Left renal pelvis (tissue), 4 donors: ENCODE results near the gene KLLN. TPM values are rescaled to one million over a fixed set of nuclear protein-coding genes. Genes with fewer than 3 reads are reported as not detected.
"Not testable (repeated sequence)": the region's sequence is repeated elsewhere in the genome, so short reads cannot be mapped to it uniquely, and the experiment has no call there.

Source experiments
- DNase-seq, 4 donors: peaks; one replicate each; pipeline ENCODE4 v3.0.0-alpha.2; 2013; ENCODE audit warnings: low read depth in 4 of 4, low spot score in 3 of 4
- polyA plus RNA-seq, 4 donors: library from polyadenylated mRNA; unstranded; fragments of 120-200 nt; gene quantifications; one replicate each; pipeline ENCODE4 v1.2.1, GENCODE V29; 2013; ENCODE audit not compliant: insufficient read length in 4 of 4

The KLLN gene, protein sequence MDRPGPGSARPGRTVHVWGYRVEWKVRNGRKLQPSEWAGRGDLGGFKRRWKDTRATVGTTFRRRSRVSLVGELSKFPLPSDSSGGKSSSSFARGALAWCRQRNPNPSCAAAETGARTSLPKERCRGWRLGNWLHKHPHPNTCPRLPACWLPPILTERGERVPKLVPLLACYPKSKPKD
- 1 to 10 TPM in 3 of 4 donors, under 1 TPM in 1; 0.48 to 1.9 (median 1.4) TPM for polyA plus RNA-seq

DNA sequence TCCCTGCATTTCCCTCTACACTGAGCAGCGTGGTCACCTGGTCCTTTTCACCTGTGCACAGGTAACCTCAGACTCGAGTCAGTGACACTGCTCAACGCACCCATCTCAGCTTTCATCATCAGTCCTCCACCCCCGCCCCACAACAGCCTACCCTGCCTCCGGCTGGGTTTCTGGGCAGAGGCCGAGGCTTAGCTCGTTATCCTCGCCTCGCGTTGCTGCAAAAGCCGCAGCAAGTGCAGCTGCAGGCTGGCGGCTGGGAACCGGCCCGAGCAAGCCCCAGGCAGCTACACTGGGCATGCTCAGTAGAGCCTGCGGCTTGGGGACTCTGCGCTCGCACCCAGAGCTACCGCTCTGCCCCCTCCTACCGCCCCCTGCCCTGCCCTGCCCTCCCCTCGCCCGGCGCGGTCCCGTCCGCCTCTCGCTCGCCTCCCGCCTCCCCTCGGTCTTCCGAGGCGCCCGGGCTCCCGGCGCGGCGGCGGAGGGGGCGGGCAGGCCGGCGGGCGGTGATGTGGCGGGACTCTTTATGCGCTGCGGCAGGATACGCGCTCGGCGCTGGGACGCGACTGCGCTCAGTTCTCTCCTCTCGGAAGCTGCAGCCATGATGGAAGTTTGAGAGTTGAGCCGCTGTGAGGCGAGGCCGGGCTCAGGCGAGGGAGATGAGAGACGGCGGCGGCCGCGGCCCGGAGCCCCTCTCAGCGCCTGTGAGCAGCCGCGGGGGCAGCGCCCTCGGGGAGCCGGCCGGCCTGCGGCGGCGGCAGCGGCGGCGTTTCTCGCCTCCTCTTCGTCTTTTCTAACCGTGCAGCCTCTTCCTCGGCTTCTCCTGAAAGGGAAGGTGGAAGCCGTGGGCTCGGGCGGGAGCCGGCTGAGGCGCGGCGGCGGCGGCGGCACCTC, at the start of gene KLLN, which contains the start of gene PTEN:
KLLN (minus strand) TSS at position 481 of the 891 bp plus-strand sequence. CDS start 1,046 bp downstream, outside the sequence.
PTEN (plus strand) TSS at position 573 of the 891 bp plus-strand sequence. CDS start 845 bp downstream, outside the sequence.
- DNase-seq = peak in 3 of 4 donors; percentile 85 to 91 (median 86)

DNA sequence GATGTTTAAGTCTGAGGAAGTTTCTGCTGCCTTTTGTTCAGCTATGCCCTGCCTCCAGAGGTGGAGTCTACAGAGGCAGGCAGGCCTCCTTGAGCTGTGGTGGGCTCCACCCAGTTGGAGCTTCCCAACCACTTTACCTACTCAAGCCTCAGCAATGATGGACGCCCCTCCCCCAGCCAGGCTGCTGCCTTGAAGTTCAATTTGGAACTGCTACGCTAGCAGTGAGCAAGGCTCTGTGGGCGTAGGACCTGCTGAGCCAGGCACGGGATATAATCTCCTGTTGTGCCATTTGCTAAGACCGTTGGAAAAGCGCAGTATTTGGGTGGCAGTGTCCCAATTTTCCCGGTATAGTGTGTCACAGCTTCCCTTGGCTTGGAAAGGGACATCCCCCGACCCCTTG, 40.1 kb upstream of the KLLN start:
- not testable (repeated sequence) for DNase-seq

DNA sequence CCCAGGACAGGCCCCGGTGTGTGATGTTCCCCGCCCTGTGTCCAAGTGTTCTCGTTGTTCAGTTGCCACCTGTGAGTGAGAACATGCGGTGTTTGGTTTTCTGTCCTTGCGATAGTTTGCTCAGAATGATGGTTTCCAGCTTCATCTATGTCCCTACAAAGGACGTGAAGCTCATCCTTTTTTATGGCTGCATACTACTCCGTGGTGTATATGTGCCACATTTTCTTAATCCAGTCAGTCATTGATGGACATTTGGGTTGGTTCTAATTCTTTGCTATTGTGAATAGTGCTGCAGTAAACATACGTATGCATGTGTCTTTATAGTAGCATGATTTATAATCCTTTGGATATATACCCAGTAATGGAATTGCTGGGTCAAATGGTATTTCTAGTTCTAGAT, 34.6 kb upstream of the KLLN start:
- not testable (repeated sequence) for DNase-seq

DNA sequence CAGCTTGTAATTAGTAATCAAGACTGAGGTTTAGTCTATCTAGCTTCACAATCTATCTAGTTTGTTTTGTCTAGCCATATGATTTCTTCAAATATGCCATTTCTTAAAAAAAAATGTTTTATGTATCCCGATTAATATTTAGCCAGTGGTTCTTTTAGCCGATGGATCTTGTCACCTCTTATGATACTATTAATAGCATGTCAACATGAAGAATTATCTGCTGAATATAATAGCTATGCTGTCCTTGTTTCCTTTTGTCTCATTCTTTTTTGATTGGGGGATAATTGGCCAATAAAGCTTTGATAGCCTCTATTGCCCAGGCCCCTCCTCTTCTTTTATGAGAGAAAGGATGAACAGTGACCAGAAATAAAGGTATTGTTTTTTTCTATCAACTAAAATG, 32.9 kb upstream of the KLLN start:
- no peak for DNase-seq

DNA sequence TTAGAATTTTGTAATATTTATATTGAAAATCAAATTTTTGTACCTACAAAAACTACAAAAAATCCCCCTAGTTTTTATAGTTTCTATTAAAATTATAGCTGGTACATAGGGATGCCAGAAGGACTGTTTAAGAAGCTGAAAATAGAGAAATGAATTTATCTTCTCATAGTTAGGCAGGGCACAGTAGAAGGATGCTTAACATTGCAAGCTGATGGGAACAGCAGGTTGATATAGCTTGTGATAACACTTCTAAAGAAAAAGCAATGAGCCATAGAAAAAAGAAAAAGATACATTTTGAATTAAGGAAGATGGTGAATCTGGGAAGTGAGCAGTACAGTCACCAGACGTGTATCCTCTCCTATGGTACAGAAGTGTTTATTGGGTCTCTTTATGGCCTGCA, 32.1 kb upstream of the KLLN start:
- DNase-seq = no peak

DNA sequence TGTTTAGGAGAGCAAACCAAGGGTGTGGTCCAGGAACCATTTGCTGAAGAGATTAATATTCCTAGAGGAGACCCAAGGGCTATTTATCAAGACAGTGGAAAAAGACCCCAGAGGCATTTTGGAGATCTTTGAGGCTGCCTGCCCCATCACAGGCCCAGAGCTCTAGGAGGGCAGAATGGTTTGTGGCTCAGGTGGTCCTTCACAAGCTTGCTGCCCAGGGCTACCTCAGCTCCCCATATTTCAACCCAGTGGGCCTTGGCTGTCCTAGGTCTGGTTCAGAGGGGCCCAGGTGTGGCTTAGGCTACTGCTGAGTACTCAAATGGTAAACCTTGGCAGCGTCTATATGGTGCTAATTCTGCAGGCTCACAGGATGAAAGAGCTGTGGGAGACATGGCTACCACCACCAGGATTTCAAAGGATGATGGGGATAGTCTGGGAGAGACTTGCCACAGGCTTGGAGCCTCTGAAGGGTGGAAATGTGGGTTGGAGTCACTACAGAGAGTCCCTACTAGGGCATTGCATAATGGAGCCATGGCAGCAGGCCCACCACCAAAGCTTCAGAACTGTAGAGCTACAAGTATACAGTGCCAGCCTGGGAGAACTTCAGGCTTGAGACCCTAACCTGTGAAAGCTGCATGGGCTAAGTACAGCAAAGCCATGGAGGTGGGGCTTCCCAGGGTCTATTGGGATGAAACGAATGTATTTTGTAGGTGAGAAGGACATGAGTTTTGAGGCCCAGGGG, 24.4 kb upstream of the KLLN start:
- DNase-seq = no peak

DNA sequence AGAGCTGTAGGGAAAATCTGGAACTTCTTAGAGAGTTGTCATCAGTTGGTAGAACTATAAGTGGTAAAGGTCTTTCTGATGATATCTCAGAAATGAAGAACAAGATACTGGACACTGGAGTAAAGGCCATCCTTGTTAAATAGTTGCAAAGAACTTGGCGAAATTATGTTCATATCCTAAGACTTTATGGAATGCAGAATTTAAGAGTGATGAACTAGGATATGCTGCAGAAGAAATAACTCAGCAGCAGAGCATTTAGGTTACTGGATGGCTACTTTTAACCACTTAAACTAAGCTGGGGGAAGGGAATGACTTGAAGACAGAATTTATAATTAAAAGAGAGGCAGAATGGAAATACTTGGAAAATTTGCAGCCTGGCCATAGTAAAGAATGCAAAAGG, 23.8 kb upstream of the KLLN start:
- DNase-seq = no peak

DNA sequence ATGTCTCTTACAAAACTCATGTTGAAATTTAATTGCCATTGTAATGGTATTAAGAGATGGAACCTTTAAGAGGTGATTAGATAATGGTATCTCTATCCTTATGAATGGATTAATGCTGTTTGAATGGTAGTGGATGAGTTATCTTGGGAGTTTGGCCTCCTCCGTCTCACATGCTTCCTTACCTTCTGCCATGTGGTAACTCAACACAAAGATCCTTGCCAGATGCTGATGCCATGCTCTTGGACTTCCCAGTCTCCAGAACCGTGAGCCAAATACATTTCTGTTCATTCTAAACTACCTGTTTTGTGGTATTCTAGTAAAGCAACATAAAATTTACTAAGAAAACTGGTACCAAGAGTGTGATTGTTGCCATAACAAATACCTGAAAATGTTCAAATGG, 23.3 kb upstream of the KLLN start:
- no peak for DNase-seq

DNA sequence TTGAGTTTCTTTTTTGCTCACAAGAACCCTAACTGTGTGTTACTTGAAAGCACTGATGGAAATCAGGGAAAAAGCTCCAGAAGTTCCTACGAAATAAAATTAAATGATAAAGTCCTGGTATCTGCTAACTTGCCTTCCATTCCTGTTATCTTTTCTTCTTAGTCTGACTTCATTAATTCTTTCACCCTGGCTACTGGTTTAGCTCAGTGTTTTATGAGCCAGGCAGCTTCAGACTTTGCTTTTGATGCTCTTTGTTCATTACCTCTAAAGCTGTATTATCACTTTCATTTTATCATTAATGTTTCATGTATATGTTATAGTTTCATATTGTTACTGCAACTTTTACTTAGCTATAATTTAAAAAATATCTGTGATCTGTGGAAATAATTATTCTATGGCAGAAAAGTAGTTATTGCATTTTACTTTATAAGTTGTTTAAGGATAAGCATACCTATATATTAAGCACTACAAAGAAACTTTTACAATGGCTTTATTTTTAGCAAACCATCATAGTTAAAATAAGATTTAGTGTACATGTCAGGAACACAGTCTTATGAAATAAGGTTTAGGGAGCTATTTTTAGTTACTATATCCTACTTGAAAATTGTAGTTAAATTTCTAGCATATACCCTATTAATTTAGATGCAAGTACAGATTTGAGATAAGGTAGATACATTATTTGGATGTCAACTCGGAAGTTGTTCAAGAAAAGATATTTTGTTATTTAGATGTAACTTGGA, 19.4 kb upstream of the KLLN start:
- DNase-seq = no peak

DNA sequence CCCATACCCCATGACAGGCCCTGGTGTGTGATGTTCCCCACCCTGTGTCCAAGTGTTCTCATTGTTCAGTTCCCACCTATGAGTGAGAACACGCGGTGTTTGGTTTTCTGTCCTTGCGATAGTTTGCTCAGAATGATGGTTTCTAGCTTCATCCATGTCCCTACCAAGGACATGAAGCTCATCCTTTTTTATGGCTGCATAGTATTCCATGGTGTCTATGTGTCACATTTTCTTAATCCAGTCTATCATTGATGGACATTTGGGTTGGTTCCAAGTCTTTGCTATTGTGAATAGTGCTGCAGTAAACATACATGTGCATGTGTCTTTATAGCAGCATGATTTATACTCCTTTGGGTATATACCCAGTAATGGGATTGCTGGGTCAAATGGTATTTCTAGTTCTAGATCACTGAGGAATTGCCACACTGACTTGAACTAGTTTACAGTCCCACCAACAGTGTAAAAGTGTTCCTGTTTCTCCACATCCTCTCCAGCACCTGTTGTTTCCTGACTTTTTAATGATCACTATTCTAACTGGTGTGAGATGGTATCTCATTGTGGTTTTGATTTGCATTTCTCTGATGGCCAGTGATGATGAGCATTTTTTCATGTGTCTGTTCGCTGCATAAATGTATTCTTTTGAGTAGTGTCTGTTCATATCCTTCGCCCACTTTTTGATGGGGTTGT, 18.2 kb upstream of the KLLN start:
- not testable (repeated sequence) for DNase-seq

DNA sequence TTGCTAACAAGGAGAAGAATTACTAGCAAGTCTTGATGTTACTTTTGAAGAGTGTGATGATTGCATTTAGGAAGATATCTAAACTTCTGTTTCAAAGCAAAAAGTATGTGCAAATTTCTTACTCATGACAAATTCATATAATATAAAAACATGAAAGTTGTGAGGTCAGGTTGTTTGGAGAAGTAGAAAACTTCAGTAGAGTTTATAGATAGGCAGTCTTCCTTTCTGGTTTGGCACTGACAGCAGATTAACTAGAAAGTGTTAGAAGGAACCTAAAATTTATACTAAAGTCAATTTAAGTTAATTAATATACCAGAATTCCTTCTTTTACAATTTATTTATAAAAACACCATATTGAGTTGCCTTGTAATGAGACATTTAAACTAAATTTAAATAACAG, 17.0 kb upstream of the KLLN start:
- no peak for DNase-seq

DNA sequence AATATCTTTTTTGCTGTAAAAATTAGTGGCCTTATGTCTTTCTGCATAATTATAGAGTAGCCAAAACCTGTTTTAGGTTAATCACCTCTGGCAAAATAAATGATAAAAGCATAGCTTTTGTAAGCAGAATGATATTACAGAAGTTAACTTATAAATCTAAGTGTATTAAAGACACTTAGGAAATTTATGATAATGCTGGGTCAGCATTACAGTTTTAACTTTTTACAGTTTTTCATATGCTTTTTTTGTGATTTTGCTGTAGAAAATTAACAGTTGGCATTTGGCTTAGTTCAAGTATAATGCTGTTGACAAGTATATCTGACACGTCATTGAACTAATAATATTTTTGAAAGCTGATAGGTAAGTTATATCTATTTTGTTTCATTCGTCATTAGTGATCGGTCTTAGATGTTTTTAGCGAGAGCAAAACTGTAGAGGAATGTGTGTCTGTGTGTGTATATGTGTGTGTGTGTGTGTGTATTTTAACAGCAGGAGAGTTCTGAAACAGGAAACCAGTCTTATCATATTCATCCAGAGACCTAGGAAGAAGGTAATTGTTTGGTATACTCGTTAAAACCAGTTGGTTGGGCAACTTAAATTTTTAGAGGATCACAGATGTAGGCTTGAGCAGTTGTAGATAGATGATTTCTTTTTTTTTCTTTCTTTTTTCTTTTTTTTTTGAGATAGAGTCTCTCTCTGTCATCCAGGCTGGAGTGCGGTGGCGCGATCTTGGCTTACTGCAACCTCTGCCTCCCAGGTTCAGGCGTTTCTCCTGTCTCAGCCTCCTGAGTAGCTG, 15.5 kb upstream of the KLLN start:
- no peak for DNase-seq

DNA sequence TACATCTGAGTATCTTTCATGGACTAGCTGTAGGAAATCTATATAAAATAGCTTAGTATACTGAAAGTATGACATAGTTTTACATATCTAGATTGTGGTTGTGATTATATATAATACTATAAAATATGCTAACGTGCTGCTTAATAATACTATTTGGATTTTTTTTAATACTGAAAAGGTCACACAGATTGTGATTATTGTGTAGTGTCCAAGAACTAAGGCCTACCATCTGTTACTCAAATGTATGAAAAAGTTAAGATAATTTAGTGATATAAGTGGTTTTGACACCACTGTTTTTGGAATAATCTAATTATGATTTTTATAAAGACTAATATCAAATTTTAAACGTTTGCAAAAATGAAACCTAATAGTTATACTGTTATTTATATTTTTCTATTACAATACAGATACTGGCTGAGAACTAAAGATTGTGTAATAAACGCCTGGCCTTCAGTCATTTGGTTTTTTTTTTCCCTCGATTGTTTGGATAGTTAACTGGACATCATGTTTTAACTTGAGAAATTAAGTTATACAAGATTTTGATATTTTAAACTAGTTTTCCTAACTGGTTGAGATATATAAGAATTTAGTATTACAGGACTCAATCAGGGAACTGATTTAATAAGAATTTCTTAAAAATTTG, 12.7 kb upstream of the KLLN start:
- DNase-seq = no peak

DNA sequence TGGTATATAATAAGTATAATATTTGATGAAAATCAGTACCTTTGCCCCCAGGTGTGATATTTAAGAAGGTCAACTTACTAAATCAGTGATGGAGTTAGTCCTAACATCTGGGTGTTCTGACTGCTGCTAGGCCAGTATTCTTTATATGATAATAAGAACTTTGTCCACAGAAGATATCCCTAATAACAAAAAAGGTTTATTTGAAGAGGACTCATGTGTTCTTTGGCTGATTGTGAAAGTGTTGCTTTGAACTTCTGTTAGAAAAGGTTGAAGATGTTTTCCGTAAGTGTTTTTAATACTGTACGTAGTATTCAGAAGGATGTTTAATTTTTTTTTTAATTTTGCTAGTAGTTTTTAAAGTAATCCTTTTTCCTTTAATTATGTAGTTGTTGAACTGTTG, 10.3 kb upstream of the KLLN start:
- no peak for DNase-seq

DNA sequence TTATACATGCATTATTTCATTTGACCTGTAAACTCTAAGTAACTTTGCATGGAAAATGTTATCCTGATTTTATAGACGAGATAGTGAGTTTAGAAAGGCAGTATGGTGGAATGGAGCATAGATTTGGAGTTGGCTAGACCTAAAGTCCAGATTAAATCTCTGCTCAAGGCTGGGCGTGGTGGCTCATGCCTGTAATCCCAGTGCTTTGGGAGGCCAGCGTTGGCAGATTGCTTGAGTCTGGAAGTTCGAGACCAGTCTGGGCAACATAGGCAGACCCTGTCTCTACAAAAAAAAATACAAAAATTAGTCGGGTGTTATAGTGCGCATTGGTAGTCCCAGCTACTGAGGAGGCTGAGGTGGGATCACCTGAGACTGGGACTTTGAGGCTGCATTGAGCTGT, 9.5 kb upstream of the KLLN start:
- no peak for DNase-seq

DNA sequence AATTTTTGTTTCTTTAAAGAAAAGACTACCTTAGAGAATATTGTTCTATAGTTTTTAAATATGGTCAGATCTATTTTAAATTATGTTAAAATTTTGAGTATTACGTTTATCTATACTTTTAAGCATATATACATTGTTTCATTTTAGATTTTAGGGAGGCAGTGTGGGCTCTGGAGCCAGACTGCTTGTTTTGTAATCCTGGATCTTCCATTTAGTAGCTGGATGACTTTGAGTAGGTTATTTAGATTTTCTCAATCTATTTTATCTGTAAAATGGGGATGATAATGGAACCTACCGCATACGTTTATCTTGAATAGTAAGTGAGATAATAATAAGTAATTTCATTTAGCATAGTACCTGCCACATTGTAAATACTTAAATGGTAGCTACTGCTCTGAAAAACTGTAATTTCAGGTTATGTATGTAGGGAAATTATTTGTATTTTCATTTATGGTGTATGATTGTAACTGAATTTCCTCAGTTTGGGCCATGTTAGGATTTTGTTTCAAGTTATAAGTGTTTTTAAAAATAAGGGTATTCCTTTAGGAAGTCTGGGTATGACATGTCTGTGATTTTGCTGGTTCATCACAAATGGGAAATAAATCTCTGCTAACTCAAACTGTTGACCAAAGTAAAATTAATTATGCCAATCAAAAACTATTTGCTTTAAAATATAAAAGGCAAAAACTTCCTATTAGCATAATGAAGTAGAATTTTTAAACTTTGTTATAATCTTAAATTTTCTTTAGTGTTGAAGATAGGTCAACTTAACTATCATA, 6.6 kb upstream of the KLLN start:
- no peak for DNase-seq

DNA sequence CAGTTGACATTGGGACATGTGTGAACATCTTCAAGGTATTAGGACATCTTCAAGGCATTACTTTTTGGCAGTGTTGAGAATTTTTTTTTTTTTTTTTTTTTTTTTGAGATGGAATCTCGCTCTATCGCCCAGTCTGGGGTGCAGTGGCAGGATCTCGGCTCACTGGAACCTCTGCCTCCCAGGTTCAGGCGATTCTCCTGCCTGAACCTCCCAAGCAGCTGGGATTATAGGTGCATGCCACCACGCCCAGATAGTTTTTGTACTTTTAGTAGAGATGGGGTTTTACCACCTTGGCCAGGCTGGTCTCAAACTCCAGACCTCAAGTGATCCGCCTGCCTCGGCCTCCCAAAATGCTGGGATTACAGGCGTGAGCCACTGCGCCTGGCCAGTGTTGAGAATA, 5.8 kb upstream of the KLLN start:
- not testable (repeated sequence) for DNase-seq

DNA sequence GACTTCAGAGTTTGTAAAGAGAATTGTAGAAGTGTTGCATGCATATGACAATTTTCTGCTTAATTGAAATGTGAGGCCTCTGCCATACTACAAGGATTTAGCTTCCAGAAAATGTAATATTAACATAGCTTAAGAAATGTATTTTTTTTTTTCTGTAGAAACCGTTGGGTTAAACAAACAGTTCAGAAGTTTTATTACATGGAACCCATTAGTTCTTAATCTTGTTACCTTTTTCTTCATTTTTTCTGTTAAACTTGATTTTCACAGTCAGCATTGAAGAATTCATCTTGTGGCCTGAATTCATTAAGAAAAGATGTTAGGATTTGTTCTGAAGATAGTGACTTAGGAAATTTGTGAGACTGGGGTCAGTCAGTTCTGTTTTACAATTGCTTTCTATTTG, 4.9 kb upstream of the KLLN start:
- no peak for DNase-seq
